Left renal pelvis (tissue), 4 donors: ENCODE measurements around the gene FLYWCH1. TPM values are rescaled to one million over a fixed set of nuclear protein-coding genes. Genes with fewer than 3 reads are reported as not detected.
"Not testable (repeated sequence)": the region's sequence is repeated elsewhere in the genome, so short reads cannot be mapped to it uniquely, and the experiment has no call there.

Source experiments
- DNase-seq, 4 donors: peaks; one replicate each; pipeline ENCODE4 v3.0.0-alpha.2; 2013; ENCODE audit warnings: low read depth in 4 of 4, low spot score in 3 of 4
- polyA plus RNA-seq, 4 donors: library from polyadenylated mRNA; unstranded; fragments of 120-200 nt; gene quantifications; one replicate each; pipeline ENCODE4 v1.2.1, GENCODE V29; 2013; ENCODE audit not compliant: insufficient read length in 4 of 4

FLYWCH1 gene
- polyA plus RNA-seq, 4 donors = 14.9 to 35.3 (median 18.5) TPM

DNA sequence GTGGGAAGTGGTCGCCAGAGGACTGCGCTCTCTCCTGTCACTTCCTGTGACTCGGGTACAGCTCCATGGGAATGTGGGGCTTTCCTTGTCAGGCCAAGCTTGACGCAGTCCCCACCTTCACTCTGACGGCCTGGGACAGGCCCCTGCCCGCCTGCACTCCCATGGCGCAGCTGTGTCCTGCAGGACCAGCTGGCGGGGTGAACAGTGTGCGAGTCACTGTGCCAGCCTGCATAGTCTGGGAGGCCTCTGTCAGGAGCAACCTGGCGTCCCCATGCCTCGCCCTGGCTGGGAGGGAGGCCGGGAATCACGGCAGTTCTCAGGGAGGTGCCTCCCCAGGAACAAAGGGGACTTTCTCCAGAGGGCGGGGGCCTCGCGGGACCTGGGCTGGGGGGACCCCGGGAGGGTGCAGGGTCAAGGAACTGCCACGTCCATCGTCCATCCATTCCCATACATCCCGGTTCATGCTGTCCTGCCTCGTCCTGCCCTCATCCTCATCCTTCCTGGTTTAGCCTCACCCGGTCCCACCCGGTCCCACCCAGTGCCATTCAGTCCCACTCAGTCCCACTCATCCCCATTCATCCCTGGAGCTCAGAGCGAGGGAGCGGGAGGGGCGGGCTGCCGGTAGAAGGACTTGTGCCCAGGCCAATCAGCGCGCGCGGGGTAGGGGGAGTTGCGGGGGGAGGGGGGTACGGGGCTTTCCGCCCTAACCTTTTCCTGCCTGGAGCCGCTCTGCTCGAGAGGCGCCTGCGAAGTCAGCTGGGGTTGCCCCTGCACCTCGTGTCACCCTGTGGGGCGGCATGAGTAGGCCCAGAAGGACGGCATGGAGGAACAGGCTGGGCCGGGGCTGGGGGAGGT lies 13.4 kb downstream of the FLYWCH1 start:
- DNase-seq = no peak

DNA sequence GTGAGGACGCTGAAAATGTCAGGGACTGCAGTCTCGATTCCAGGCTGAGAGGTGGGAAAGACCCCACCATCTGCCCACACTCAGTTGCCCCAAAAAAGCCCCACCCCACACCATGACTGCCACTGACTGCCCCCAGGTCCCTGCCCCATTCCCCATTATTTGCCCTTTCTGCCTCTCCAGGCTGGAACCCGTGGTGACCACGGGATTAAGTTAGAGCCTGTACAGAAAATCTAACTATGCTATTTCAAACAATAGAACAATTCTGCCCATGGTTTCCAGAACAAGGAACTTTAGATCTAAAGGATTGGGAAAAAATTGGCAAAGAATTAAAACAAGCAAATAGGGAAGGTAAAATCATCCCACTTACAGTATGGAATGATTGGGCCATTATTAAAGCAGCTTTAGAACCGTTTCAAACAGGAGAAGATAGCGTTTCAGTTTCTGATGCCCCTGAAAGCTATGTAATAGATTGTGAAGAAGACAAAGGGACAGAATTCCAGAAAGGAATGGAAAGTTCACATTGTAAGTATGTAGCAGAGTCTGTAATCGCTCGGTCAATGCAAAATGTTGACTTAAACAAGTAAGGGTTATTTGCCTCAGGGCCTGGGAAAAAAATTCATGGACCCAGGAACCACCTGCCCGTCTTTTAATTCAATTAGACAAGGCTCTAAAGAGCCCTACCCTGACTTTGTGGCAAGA lies 14.4 kb downstream of the FLYWCH1 start:
- DNase-seq = no peak

DNA sequence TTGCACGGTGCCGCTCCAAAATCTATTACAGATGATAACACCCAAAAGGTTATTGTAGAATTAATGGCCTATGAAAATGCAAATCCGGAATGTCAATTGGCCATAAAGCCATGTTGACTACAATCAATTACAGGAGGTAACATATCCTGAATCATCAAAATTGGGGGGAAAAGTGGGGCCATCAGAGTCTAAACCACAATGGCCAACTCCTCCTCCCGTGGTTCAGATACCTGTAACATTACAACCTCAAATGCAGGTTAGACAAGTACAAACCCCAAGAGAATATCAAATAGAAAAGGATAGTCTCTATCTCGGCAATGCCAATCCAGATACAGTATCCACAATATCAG lies 14.9 kb downstream of the FLYWCH1 start:
- DNase-seq = no peak

DNA sequence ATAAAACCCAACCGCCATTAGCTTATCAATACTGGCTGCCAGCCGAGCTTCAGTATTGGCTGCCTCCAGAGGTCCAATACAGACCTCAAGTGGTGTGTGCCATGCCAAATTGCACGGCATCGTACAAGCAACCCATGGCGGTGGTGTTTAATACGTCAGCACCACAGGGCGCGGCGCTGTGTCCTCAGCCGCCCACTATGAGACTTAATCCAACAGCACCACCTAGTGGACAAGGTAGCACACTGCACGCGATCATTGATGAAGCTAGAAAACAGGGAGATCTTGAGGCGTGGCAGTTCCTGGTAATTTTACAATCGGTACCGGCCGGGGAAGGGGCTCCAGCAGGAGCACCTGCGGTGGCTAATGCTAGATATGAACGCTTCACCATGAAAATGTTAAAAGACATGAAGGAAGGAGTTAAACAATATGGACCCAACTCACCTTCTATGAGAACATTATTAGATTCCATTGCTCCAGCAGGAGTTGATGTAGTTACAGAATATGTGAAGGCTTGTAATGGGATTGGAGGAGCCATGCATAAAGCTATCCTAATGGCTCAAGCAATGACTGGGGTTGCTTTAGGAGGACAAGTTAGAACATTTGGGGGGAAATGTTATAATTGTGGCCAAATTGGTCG lies 15.4 kb downstream of the FLYWCH1 start:
- peak in 3 of 4 donors; percentile 53 to 81 (median 62) for DNase-seq

DNA sequence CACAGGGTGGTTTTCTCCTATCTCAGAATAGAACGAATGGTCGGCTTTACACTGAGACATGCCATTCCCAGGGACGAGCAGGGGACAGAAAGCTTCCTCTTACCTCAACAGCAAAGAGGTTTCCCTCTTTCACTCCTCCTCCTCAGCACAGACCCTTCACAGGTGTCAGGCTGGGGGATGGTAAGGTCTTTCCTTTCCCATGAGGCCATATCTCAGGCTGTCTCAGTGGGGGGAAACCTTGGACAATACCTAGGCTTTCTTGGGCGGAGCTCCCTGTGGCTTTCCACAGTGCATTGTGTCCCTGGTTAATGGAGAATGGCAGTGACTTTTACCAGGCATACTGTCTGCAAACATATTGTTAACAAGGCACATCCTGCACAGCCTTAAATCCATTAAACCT lies 16.4 kb downstream of the FLYWCH1 start:
- DNase-seq = not testable (repeated sequence)

GRCh38 chr16:2928796-2929195 lies 17.1 kb downstream of the FLYWCH1 start:
- no peak for DNase-seq

DNA sequence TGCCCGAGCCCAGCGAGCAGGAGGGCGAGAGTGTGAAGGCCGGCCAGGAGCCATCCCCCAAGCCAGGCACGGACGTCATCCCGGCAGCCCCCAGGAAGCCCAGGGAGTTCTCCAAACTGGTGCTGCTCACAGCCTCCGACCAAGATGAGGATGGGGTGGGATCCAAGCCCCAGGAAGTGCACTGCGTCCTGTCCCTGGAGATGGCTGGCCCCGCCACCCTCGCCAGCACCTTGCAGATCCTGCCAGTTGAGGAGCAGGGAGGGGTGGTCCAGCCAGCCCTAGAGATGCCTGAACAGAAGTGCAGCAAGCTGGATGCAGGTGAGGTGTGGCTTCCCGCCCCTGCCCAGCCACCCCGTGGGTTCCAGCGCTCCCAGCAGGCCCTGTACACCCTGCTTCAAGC lies 18.0 kb downstream of the FLYWCH1 start:
- no peak for DNase-seq

DNA sequence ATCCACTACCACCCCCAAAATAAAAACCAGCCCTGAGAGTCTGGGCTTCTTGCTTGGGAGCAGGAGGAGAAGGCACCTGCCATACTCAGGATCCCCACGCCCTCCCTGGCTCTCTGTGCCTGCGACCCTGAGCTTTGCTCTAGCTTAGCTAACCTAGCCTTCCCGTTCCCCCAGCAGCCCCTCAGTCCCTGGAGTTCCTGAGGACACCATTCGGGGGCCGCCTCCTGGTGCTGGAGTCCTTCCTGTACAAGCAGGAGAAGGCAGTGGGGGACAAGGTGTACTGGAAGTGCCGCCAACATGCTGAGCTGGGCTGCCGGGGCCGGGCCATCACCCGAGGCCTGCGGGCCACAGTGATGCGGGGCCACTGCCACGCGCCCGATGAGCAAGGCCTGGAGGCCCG lies 18.5 kb downstream of the FLYWCH1 start:
- no peak for DNase-seq

DNA sequence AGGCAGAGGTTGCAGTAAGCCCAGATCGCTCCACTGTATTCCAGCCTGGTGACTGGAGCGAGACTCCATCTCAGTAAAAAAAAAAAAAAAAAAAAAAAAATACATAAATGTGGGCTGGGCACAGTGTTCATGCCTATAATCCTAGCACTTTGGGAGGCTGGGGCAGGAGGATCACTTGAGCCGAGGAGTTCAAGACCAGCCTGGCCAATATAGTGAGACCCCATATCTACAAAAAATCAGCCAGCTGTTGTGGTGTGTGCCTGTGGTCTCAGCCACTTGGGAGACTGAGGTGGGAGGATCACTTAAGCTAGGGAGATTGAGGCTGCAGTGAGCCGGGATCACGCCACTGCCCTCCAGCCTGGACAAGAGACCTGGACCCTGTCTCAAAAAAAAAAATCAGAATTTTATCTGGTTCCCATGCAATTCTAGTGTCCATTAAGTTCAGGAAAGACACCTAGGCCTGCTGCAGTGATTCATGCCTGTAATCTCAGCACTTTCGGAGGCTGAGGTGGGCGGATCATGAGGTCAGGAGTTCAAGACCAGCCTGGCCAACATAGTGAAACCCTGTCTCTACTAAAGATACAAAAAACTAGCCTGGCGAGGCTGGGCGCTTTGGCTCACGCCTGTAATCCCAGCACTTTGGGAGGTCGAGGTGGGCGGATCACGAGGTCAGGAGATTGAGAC lies 19.6 kb downstream of the FLYWCH1 start:
- DNase-seq = not testable (repeated sequence)

- DNase-seq = no peak
These were observed 21.4 kb downstream of the FLYWCH1 start for GRCh38 chr16:2933136-2933535.

GRCh38 chr16:2933701-2934100 lies 22.0 kb downstream of the FLYWCH1 start:
- no peak for DNase-seq

GRCh38 chr16:2934450-2934849 lies 22.7 kb downstream of the FLYWCH1 start:
- DNase-seq = no peak

DNA sequence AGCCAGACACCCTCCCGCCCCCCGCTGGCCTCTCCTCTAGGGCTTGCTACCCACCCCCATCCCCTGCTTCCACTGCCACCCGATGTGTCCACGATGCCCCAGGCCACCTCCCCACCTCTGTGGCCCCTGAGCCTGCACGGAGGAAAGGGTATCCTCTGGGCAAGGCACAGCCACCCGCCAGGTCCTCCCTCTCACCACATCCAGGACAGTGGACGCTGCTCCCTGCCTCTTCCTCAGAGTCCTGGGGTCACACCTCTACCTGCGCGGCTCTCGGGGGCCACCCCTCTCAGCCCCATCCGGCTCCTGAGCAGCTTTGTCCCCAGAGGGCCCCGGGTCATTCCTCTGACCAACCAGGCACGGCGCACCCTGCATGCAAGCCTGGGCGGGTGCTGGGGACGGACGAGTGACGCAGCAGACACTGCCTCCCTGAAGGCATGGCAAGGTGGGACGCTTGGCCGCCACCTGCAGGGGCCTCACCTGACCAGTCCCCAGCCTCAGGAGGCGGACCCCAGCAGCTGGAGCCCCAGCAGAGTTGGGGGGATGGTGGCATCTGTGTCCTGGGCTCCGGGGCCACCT lies 24.8 kb downstream of the FLYWCH1 start:
- DNase-seq = no peak

- no peak for DNase-seq
These were observed 25.4 kb downstream of the FLYWCH1 start for GRCh38 chr16:2937170-2937569.

GRCh38 chr16:2938206-2938605 lies 26.5 kb downstream of the FLYWCH1 start:
- no peak for DNase-seq

- DNase-seq = no peak
These were observed 28.2 kb downstream of the FLYWCH1 start for GRCh38 chr16:2939968-2940367.

DNA sequence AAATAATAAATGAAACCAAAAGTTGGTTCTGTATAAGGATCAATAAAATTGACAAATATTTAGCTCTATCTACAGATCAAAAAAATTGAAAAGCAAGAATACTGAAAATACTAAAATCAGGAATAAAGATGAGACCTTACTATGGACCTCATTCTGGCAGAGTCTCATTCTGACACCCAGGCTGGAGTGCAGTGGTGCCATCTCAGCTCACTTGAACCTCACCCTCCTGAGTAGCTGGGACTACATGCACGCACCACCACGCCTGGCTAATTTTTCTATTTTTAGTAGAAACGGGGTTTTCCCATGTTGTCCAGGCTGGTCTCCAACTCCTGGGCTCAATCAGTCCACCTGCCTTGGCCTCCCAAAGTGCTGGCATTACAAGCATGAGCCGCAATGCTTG lies 30.3 kb downstream of the FLYWCH1 start:
- DNase-seq = no peak

DNA sequence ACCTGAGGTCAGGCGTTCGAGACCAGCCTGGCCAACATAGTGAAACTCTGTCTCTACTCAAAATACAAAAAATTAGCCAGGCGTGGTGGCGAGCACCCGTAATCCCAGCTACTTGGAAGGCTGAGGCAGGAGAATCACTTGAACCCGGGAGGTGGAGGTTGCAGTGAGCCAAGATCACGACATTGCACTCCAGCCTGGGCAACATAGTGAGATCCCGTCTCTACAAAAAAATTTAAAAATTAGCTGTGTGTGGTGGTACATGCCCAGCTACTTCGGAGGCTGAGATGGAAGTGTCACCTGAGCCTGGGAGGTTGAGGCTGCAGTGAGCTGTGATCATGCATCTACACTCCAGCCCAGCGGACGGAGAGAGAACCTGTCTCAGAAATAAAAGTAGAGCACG lies 32.0 kb downstream of the FLYWCH1 start:
- not testable (repeated sequence) for DNase-seq

DNA sequence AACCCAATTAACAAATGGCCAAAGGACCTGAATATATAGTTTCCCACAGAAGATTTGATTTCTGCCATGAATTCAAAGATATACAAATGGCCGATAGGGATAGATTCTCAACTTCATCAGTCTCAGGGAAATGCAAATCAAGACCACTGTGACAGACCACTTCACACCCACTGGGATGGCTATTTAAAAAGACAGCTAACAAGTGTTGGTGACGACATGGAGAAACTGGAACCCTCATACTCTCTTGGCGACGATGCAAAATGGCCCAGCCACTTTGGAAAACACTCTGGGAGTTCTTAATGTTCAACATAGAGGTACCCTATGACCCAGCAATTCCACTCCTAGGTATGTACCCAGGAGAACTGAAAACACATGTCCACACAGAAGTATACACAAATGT lies 34.9 kb downstream of the FLYWCH1 start:
- DNase-seq = no peak

GRCh38 chr16:2948807-2949704 lies 37.3 kb downstream of the FLYWCH1 start:
- no peak for DNase-seq
